Vagina (tissue), 2 donors: ENCODE data around the gene MRTFA. TPM values are rescaled to one million over a fixed set of nuclear protein-coding genes. Genes with fewer than 3 reads are reported as not detected.

ENCODE experiments used
- DNase-seq, 2 donors: peaks; one replicate each; pipeline ENCODE4 v3.0.0-alpha.2; 2017; ENCODE audit errors: extremely low spot score in 2 of 2
- H3K27ac ChIP-seq: fragments of 200-600 bp; sonication (generic); one replicate; pipeline ENCODE4 v1.5.1; 2019
- H3K27me3 ChIP-seq: fragments of 200-600 bp; sonication (generic); one replicate; pipeline ENCODE4 v1.5.1; 2019
- H3K36me3 ChIP-seq, 2 donors: fragments of 200-600 bp; sonication (generic); one replicate each; pipeline ENCODE4 v1.5.1; 2017 to 2019
- H3K4me1 ChIP-seq: fragments of 200-600 bp; sonication (generic); one replicate; pipeline ENCODE4 v1.5.1; 2019
- H3K4me3 ChIP-seq, 2 donors: fragments of 200-600 bp; sonication (generic); 1 replicate in 1 of 2; 2 replicates in 1 of 2; pipeline ENCODE4 v1.5.1; 2016 to 2019
- H3K9me3 ChIP-seq: fragments of 200-600 bp; sonication (generic); one replicate; pipeline ENCODE4 v1.5.1; 2019
- POLR2A ChIP-seq, 2 donors: fragments of 450-650 bp; IDR thresholded peaks; one replicate each; pipeline ENCODE4 v1.6.1; 2017; ENCODE audit warnings: antibody characterized with exemption in 2 of 2, mild to moderate bottlenecking in 2 of 2, moderate library complexity in 2 of 2
- POLR2AphosphoS5 ChIP-seq, 2 donors: sonication (generic); formaldehyde crosslinking; IDR thresholded peaks; one replicate each; pipeline ENCODE4 v1.9.0; 2017; ENCODE audit warnings: antibody characterized with exemption in 2 of 2, mild to moderate bottlenecking in 2 of 2, low read depth in 1 of 2; ENCODE audit not compliant: insufficient read depth in 1 of 2
- intact Hi-C: fragments of 100-400 bp; cut with DNase I; formaldehyde crosslinking; loops from one replicate; pipeline ENCODE4 v1.15.1; 2023
- total RNA-seq: library from RNA; depleted of rRNA; stranded (reverse); fragments of >200 nt; gene quantifications from one replicate; pipeline ENCODE4 v1.2.3, GENCODE V29; 2016
- TF ChIP-seq, protein P1 (sequence below), 3 experiments: fragments of 450-650 bp in 2 of 3; fragments of 200-600 bp in 1 of 3; sonication (generic) in 1 of 3; IDR thresholded peaks; one replicate each; pipeline ENCODE4 v1.5.1; 2017 to 2019; ENCODE audit warnings: antibody characterized with exemption in 3 of 3, mild to moderate bottlenecking in 2 of 3, moderate library complexity in 2 of 3

Gene MRTFA
- total RNA-seq, 1 donor from 2014 or later: 99.4 TPM

DNA sequence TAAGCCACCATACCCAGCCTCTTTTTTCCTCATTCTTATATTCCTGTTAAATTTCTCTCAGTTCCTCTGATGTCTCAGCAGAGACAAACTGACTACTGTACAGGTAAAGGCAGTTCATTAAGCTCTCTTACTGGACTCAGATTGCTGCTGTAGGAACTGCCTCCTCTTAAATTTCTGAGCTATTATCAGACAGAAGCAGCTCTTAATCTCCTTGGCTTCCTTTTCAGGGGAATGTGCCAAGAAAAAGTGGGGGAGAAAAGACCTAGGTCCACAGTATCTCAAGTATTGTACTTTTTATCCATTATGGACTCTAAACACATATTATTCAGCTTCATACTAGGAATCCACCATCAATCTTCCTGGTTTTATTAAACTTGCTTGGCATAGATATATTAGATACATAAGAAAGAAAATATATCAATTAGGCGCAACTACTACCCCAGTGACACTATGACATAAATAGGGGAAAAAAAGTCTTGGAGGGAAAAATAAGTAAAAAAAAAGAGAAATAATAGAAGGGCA, 26.1 kb downstream of the MRTFA start:
- no peak overlapping the region for H3K4me3 ChIP-seq
- no peaks in the 10 kb centered on the region for H3K36me3 ChIP-seq
- H3K4me1 ChIP-seq: peaks cover 51% of the 10 kb centered on the region
- H3K27ac ChIP-seq: no peak overlapping the region
- TF ChIP-seq, protein P1, sequence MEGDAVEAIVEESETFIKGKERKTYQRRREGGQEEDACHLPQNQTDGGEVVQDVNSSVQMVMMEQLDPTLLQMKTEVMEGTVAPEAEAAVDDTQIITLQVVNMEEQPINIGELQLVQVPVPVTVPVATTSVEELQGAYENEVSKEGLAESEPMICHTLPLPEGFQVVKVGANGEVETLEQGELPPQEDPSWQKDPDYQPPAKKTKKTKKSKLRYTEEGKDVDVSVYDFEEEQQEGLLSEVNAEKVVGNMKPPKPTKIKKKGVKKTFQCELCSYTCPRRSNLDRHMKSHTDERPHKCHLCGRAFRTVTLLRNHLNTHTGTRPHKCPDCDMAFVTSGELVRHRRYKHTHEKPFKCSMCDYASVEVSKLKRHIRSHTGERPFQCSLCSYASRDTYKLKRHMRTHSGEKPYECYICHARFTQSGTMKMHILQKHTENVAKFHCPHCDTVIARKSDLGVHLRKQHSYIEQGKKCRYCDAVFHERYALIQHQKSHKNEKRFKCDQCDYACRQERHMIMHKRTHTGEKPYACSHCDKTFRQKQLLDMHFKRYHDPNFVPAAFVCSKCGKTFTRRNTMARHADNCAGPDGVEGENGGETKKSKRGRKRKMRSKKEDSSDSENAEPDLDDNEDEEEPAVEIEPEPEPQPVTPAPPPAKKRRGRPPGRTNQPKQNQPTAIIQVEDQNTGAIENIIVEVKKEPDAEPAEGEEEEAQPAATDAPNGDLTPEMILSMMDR (IDR thresholded peaks at IDR 0.05): no peak
- TF ChIP-seq POLR2A (IDR thresholded peaks at IDR 0.05): no peak
- no peak for TF ChIP-seq POLR2AphosphoS5 (IDR thresholded peaks at IDR 0.05; ENCODE audit: insufficient read depth in 1 of 2, low read depth in 1 of 2)
- no peak for DNase-seq
- no peaks in the 10 kb centered on the region for H3K27me3 ChIP-seq
- no peaks in the 10 kb centered on the region for H3K9me3 ChIP-seq
- intact Hi-C loops: no loop called here

DNA sequence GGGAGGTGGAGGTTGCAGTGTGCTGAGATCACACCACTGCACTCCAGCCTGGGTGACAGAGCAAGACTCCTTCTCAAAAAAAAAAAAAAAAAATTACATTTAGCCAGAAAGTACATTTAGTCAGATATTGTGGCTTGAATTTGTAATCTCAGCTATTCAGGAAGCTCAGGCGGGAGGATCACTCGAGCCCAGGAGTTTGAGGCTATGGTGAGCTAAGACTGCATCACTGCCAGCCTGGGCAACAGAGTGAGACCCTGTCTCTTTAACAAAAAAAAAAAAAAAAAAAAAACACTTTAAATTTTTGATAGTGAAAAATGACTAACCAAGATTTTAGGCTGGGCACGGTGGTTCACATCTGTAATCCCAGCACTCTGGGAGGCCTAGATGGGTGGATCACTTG, 27.3 kb downstream of the MRTFA start:
- peaks cover 59% of the 10 kb centered on the region for H3K4me1 ChIP-seq
- no peak for DNase-seq
- H3K9me3 ChIP-seq: no peaks in the 10 kb centered on the region
- no peaks in the 10 kb centered on the region for H3K36me3 ChIP-seq
- TF ChIP-seq POLR2A (IDR thresholded peaks at IDR 0.05): no peak
- TF ChIP-seq POLR2AphosphoS5 (IDR thresholded peaks at IDR 0.05; ENCODE audit: insufficient read depth in 1 of 2, low read depth in 1 of 2): no peak
- TF ChIP-seq, protein P1 (IDR thresholded peaks at IDR 0.05): no peak
- intact Hi-C loops: no loop called here
- H3K27me3 ChIP-seq: no peaks in the 10 kb centered on the region
- H3K27ac ChIP-seq: no peak overlapping the region
- no peak overlapping the region for H3K4me3 ChIP-seq

DNA sequence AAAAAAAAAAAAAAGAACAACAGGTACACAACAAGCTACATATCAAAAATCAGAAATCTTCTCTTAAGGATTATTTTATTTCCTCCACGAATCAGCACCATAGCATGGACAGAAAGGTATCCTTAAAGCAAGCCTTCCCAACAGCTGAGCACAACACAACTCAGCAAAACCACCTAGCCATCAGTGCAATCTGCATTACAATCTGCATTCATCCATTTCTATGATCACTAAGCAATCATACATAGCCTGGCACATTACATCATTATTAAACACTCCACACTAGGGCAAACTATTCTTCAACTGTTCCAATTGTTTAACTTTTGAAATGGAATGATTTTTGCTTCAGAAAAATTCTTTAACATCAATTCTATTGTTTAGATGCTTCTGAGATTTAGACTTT, 29.0 kb downstream of the MRTFA start:
- no peak for TF ChIP-seq POLR2A (IDR thresholded peaks at IDR 0.05)
- TF ChIP-seq, protein P1 (IDR thresholded peaks at IDR 0.05): no peak
- TF ChIP-seq POLR2AphosphoS5 (IDR thresholded peaks at IDR 0.05; ENCODE audit: insufficient read depth in 1 of 2, low read depth in 1 of 2): no peak
- Histone ChIP-seq H3K9me3 (no peaks in the 10 kb centered on the region), H3K27me3 (no peaks in the 10 kb centered on the region), H3K27ac (no peak overlapping the region), H3K4me1 (peaks cover 68% of the 10 kb centered on the region), H3K36me3 (no peaks in the 10 kb centered on the region), H3K4me3 (no peak overlapping the region)
- DNase-seq: no peak
- intact Hi-C loops: no loop called here

DNA sequence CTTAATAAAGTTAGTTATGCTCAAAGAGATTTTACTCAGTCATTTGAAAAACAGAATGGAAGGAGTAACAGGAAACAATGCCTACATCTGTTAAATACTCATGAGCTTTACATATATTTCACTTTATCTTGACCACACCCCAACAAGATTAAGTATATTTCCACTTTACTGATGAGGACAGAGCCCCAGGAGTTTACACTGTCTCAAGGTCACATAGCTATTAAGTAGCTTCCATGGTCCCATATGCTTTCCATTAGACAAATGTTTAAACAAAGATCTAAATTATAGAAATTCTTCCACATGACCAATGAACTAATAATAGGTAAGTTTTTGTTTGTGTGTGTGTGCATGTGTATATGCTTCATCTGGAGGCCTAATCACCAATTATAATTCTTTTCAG, 30.2 kb downstream of the MRTFA start:
- intact Hi-C loops: no loop called here
- Histone ChIP-seq H3K27me3 (no peaks in the 10 kb centered on the region), H3K9me3 (no peaks in the 10 kb centered on the region), H3K4me1 (peaks cover 74% of the 10 kb centered on the region), H3K36me3 (no peaks in the 10 kb centered on the region), H3K4me3 (no peak overlapping the region), H3K27ac (no peak overlapping the region)
- DNase-seq: no peak
- TF ChIP-seq, protein P1 (IDR thresholded peaks at IDR 0.05): no peak
- no peak for TF ChIP-seq POLR2A (IDR thresholded peaks at IDR 0.05)
- no peak for TF ChIP-seq POLR2AphosphoS5 (IDR thresholded peaks at IDR 0.05; ENCODE audit: insufficient read depth in 1 of 2, low read depth in 1 of 2)

DNA sequence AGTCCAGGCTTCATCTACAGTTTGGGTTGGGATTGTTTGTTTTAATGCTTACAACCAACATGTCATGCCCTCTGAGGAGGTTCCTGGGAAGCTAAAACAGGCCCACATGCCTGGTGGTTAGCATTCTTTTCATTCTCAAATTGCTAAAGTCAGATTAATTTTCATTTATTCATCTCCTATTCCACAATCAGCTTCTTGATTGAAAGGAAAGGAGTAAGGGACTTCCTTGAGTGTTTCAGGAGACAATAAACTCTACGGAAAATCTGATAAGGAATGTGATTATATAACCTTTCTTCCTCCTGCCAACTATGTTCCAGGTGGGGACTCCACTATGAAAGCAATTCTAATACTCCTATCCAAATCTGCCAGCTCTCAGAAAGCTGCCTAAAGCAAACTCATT, 30.8 kb downstream of the MRTFA start:
- DNase-seq: no peak
- Histone ChIP-seq H3K36me3 (no peaks in the 10 kb centered on the region), H3K9me3 (no peaks in the 10 kb centered on the region), H3K4me1 (peaks cover 74% of the 10 kb centered on the region), H3K27ac (no peak overlapping the region), H3K27me3 (no peaks in the 10 kb centered on the region), H3K4me3 (no peak overlapping the region)
- intact Hi-C loops: no loop called here
- TF ChIP-seq, protein P1 (IDR thresholded peaks at IDR 0.05): no peak
- TF ChIP-seq POLR2A (IDR thresholded peaks at IDR 0.05) (no peak), POLR2AphosphoS5 (IDR thresholded peaks at IDR 0.05; ENCODE audit: insufficient read depth in 1 of 2, low read depth in 1 of 2) (no peak)
